HG03442 (cell line): ENCODE measurements around the gene PRRT1.
"Not testable (repeated sequence)": the region's sequence is repeated elsewhere in the genome, so short reads cannot be mapped to it uniquely, and the experiment has no call there.

Experiments used
- ATAC-seq: cut with Tn5 transposase; IDR thresholded peaks from one replicate; pipeline ENCODE4 v1.9.1; 2021; ENCODE audit warnings: mild to moderate bottlenecking, moderate library complexity; ENCODE audit not compliant: unreplicated experiment

PRRT1 gene

GRCh38 chr6:32152769-32153563 is 1.2 kb upstream of the PRRT1 start:
- no peak for ATAC-seq

GRCh38 chr6:32151181-32151862 is 417 bp downstream of the PRRT1 start:
- ATAC-seq, result no peak

DNA sequence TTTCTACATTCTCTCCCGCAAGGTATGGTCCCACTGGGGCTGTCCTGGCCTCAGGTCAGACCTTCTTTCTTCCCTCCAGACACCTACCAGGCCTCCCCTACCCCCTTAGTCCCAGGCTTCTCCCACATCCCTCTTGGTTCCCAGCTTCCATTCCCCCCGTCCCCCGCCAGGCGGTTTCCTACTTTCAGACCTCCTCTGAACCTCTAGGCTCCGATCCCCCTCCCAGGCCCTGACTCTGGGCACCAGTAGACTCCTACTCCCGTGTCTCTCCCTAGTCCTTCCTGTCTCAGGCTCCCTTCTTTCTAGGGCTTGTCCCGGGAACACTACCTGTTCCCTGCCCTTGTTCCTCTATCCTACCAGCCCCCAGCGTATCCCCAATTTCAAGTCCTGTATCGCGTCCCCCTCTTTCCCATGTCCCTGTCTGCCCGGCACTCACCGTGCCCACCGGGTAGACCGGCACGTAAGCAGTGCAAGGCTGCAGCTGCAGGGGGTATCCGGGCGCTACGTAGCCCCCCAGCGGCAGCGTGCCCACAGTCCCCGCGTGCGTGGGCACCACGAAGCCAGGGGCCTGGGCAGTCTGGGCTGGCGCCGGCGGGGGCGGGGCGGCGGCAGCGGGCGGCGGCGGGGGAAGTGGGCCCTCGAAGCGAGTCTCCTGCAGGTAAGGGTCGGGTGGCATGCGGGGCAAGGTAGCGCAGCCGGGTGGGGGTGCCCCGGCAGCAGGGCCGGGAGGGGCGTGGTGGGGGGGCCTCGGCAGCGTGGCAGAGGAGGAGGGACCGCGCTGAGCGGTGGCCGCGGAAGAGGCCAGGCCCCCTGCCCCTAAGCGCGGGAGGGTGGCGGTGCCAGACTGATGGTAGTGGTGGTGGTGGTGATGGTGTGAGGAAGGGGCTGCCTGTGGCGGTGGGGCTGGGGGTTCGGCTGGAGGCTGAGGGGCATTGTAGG is 1.5 kb downstream of the PRRT1 start:
- ATAC-seq, result no peak

GRCh38 chr6:32149092-32149755 is 2.5 kb downstream of the PRRT1 start:
- no peak for ATAC-seq

- ATAC-seq, result no peak
These were observed 3.2 kb downstream of the PRRT1 start for GRCh38 chr6:32148289-32149091.

GRCh38 chr6:32147401-32148132 is 4.2 kb downstream of the PRRT1 start:
- no peak for ATAC-seq

DNA sequence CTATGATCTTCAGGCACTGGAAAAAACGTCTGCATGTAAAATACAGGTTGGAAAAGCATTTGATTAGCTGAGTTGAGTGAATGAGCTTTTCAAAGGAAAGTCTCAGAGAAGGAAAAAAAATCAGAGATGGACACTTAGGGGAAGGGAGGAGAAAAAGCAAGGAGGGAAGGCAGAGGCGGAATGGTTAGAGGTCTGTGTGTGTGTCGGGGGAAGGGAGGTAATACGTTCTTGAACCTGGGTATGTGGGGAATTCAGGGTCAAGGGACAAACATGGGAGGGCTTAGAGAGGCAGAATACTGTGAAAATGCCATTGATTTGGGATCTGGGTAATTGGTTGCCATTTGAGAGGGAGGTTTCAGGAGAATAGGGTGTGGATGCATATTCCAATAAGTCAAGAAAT is 5.1 kb downstream of the PRRT1 start:
- ATAC-seq, result no peak

DNA sequence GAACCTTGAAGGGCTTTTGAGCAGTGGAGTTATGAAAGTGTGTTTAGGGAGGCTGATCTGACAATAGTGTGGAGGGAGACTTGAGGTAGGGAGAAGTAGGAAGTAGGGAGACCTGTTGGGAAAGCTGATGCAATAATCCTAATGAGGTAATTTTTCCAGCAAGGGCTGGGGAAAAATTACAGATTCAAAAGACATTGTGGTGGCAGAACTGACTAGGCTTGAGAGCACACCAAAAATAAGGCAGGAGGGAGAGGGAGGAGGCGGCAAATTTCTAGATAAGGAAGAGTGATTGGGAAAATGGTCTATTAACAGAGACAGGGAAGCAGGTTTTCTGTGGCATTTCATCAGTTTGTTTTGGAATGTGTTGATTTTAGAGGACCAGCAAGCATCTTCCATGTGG is 5.5 kb downstream of the PRRT1 start:
- ATAC-seq, result no peak

DNA sequence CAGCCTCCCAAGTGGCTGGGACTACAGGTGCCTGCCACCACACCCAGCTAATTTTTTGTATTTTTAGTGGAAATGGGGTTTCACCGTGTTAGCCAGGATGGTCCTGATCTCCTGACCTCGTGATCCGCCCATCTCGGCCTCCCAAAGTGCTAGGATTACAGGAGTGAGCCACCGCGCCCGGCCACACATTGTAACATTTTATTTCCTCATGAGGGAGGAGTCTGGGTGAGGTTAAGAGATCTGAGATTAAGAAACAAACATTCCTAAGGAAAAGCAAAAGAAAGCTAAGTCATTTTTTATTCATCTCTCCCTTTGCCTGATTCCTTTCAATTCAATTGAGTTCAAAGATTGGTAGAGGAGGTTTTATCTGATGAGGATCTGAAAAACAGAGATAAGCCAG is 7.5 kb downstream of the PRRT1 start:
- not testable (repeated sequence) for ATAC-seq

DNA sequence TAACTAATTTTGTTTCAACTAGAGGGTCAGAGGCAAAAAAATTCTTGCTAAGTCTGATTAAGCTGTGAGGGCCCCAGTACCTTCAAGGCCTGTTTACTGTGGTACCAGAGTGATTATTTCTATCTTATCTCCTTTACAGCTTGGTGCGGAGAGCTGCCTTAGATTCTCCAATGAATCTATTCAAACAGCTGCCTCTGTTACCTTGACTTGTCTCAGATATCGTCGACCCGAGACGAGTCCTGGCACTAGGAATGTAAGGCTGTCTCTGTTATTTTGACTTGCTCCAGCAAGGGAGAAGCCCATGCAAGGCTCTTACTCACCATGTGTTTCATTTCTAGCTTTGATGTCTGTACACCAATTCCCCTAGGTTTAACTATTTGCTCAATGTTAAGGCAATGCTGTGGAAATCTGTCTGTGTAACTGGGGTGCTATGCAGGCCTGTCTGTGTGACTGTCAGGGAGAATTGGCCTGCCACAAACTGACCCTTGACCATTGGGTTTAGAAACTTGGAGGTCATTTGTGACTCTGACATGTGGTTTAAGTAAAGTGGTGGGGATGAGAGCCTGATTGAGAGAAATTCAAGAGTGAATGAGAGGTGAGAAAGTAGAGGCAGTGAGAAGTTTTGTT is 11.2 kb downstream of the PRRT1 start:
- ATAC-seq, result no peak

GRCh38 chr6:32139590-32139989 is 12.1 kb downstream of the PRRT1 start:
- no peak for ATAC-seq

- no peak for ATAC-seq
These were observed 14.3 kb downstream of the PRRT1 start for GRCh38 chr6:32137454-32137853.

DNA sequence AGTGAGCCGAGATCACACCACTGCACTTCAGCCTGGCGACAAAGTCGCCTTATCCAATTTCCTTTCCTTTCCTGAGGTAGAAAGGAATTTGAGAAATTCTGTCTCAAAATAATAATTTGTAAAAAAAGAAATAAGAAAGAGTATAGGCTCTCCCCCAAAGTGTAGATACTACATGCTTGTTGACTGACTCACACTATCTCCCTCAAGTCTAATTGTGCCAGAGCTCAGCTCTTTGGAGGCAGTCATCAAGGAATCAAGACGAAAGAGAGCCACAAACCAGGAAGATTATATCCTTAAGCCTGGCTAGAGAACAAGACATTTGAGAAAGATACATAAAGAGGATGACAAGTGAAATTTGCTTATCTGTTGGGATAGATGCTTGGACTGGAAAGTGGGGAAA is 18.0 kb downstream of the PRRT1 start:
- no peak for ATAC-seq

- no peak for ATAC-seq
These were observed 19.6 kb downstream of the PRRT1 start for GRCh38 chr6:32132110-32132509.

- no peak for ATAC-seq
These were observed 20.2 kb downstream of the PRRT1 start for GRCh38 chr6:32131439-32131948.

GRCh38 chr6:32129297-32130088 is 22.2 kb downstream of the PRRT1 start:
- no peak for ATAC-seq

DNA sequence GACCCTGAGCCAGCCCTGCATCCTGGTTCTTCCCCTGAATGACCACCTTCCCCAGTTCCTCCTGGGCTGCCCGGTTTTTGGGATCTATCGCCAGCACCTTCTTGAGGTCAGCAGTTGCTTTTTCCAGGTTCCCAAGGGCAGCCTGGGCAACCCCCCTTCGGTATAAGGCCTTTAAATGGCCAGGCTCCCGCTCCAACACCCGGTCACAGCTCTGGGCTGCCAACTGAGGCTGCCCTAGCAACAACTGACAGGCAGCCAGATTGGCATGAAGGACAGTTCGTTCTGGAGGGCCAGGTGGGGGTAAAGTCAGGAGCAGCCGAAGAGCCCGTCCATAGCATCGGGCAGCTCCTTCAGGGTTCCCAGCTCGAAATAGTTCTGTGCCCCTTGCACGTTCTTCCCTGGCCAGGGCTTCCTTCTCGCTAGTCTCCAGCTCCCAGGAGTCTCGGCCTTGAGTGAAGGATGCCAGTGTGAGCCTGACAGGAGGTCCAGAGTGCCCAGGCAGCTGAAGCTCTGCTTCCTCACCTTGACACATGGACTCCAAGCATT is 22.9 kb downstream of the PRRT1 start:
- no peak for ATAC-seq
